Activated naive CD4-positive, alpha-beta T cell treated with anti-CD3 and anti-CD28 coated beads, Interleukin-2, amount 50 U/mL, for 72 hours (primary cell): ENCODE measurements around the gene SLC28A1. TPM values are rescaled to one million over a fixed set of nuclear protein-coding genes. Genes with fewer than 3 reads are reported as not detected.
A peak's percentile ranks its signal among the peaks of the same experiment; 100 is the strongest.

ENCODE experiments used
- ATAC-seq, 2 donors: fragments of 150-1000 bp; cut with Tn5 transposase; 2 replicates each; pipeline ENCODE4 v1.10.0; 2021; ENCODE audit warnings: mild to moderate bottlenecking in 2 of 2, moderate library complexity in 2 of 2
- DNase-seq, 2 donors: peaks; one replicate each; pipeline ENCODE4 v3.0.0; 2021 to 2022; ENCODE audit warnings: low spot score in 2 of 2
- H3K27ac Mint-ChIP-seq, 2 donors: one replicate each; pipeline ENCODE4 v1.8.0; 2022; ENCODE audit warnings: mild to moderate bottlenecking in 2 of 2, mixed read lengths in 2 of 2
- H3K36me3 Mint-ChIP-seq, 2 donors: one replicate each; pipeline ENCODE4 v1.8.0; 2022; ENCODE audit warnings: mixed read lengths in 2 of 2
- H3K9me3 Mint-ChIP-seq, 2 donors: one replicate each; pipeline ENCODE4 v1.8.0; 2022; ENCODE audit warnings: mixed read lengths in 2 of 2
- total RNA-seq, 2 donors: library from RNA; stranded (reverse); gene quantifications; one replicate each; pipeline ENCODE4 v1.2.3, GENCODE V29; 2022

SLC28A1 gene
- total RNA-seq, 2 donors from 2014 or later: 0.30 TPM; not detected in 1

DNA sequence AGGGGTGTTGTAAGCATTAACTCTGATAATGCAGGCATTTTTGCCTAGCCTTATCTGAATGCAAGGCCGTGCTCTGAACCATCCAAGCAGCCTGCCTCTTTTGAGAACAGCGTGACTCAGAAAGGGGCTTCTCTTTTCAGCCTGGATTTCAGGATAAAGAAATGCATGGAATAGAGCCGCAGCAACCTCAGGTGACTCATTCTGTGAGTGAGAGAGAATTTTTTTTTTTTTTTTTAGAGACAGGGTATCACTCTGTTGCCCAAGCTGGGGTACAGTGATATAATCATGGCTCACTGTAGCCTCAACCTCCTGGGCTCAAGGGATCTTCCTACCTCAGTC lies 76.6 kb downstream of the SLC28A1 start:
- H3K36me3 Mint-ChIP-seq: no peaks in the 10 kb centered on the region
- ATAC-seq: no peak
- no peaks in the 10 kb centered on the region for H3K9me3 Mint-ChIP-seq
- no peak for DNase-seq
- no peak overlapping the region for H3K27ac Mint-ChIP-seq

DNA sequence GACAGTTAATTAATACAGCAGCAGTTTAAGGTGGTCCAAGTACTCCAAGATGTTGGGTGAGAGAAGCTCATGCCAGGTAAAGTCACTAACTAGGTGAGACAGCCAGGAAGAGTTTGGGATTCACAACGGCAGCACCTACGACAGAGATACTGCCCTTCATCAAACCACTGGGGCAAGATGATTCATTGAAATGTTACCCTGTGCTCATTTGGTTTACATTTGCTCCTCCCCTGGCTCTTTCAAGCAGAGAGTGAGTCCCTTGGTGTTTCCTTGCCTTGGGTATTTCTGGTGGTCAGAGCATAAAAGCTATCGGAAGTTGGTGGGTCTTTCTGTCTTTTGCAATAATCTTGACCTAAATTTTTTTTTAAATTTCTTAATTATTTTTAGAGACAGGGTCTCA lies 77.2 kb downstream of the SLC28A1 start:
- ATAC-seq (no peak), DNase-seq (no peak)
- Mint-ChIP-seq H3K9me3 (no peaks in the 10 kb centered on the region), H3K36me3 (no peaks in the 10 kb centered on the region), H3K27ac (no peak overlapping the region)

DNA sequence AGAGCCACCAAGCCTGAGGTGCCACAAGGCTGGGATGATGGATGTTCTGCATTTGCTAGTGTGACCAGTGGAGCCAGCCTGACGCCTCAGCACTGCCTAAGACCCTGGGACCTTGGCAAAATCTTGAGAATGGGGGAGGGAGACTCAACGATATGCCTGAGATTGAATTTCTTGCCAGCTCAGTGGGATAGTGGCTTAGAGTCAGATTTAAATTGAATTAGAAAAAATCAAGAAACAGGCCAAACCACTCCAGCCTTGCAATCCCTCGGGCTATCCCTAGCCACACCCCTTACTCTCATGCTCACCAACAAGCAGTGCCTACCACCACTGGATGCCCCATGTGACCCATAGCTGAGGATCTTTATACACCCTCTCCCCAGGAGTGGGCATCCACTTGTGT lies 78.5 kb downstream of the SLC28A1 start:
- DNase-seq: no peak
- Mint-ChIP-seq H3K27ac (no peak overlapping the region), H3K9me3 (no peaks in the 10 kb centered on the region), H3K36me3 (no peaks in the 10 kb centered on the region)
- ATAC-seq: no peak

DNA sequence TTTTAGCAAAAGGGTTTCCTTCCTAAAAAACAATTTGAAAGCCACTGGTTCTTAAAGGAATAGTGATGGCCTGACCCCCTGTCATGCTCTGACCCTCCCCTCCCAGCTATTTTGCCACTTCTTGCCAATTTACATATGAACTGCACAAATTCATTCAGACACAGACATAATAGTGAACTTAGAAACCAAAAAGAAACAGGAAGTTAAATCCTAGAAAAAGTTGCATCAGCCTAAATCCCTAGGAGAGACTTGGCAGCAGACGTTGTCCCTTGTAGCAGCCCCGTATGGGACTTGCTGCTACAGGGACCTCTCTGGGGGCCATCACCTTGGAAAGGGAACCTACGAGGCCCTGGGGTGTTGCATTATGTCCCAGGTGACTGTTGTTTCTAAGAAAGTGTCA lies 82.9 kb downstream of the SLC28A1 start:
- no peak overlapping the region for H3K27ac Mint-ChIP-seq
- no peaks in the 10 kb centered on the region for H3K9me3 Mint-ChIP-seq
- no peaks in the 10 kb centered on the region for H3K36me3 Mint-ChIP-seq
- ATAC-seq (no peak), DNase-seq (peak in 1 of 2 donors; percentile 21)

DNA sequence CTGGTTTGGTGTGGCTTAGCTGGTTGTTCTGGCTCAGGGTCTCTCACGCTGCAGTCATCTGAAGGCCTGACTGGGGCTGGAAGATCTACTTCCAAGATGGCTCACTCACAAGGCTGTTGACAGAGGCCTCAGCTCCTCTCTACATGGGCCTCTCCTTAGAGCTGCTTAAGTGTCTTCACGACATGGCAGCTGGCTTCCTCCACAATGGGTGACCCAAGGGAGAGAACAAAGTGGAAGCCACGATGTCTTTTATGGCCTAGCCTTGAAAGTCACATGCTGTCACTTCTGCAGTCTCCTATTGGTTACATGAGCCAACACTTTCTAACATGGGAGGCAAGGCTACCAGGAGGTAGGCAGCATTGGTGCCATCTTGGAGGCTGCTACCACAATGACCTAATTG lies 83.8 kb downstream of the SLC28A1 start:
- no peak for ATAC-seq
- H3K27ac Mint-ChIP-seq: no peak overlapping the region
- no peaks in the 10 kb centered on the region for H3K9me3 Mint-ChIP-seq
- no peaks in the 10 kb centered on the region for H3K36me3 Mint-ChIP-seq
- DNase-seq: peak in 1 of 2 donors; percentile 6

DNA sequence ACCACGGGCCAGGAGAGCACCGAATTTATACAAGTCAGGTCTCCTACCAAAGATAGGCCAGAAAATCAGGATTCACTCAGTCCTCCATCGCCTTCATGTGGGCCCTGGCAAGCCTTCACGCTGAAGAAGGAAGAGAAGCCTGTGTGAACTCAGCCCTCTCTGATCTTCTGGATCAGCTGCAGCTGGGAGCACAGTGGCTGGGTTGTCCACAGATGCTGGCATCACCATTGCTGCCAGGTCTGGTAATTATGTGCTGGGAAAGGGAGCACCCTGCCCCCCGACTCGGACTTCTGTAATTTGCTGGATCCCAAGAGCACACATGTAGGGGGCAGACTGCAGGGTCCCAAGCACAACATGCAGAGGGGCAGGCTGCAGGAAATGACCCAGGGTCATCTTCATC lies 84.8 kb downstream of the SLC28A1 start:
- H3K9me3 Mint-ChIP-seq: no peaks in the 10 kb centered on the region

DNA sequence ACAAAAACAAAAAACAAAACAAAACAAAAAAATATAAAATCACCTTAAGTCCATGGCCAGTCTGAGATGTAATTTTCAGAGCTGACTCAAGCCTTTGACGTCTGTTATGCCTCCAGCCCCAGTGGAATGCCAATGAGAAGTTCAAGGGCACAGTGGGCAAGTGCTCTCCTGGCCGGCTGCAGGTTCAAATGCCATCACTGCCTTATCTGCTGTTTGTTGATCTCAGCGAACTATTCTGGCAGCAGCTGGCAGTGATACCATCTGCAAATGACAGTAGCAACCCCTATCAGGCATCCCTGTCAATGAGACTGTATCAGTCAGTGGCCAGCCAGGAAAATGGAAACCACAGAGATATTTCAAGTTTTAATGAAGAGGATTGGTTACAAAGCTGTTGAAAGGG lies 86.4 kb downstream of the SLC28A1 start:
- no peak for DNase-seq
- H3K36me3 Mint-ChIP-seq: no peaks in the 10 kb centered on the region
- no peak for ATAC-seq
- no peak overlapping the region for H3K27ac Mint-ChIP-seq
- no peaks in the 10 kb centered on the region for H3K9me3 Mint-ChIP-seq

More for the DNA sequence above, 84.8 kb downstream of the SLC28A1 start:
- peak overlapping the region in 1 of 2 donors; percentile 19 for H3K27ac Mint-ChIP-seq
- ATAC-seq (no peak), DNase-seq (peak in 1 of 2 donors; percentile 9)
- no peaks in the 10 kb centered on the region for H3K36me3 Mint-ChIP-seq

DNA sequence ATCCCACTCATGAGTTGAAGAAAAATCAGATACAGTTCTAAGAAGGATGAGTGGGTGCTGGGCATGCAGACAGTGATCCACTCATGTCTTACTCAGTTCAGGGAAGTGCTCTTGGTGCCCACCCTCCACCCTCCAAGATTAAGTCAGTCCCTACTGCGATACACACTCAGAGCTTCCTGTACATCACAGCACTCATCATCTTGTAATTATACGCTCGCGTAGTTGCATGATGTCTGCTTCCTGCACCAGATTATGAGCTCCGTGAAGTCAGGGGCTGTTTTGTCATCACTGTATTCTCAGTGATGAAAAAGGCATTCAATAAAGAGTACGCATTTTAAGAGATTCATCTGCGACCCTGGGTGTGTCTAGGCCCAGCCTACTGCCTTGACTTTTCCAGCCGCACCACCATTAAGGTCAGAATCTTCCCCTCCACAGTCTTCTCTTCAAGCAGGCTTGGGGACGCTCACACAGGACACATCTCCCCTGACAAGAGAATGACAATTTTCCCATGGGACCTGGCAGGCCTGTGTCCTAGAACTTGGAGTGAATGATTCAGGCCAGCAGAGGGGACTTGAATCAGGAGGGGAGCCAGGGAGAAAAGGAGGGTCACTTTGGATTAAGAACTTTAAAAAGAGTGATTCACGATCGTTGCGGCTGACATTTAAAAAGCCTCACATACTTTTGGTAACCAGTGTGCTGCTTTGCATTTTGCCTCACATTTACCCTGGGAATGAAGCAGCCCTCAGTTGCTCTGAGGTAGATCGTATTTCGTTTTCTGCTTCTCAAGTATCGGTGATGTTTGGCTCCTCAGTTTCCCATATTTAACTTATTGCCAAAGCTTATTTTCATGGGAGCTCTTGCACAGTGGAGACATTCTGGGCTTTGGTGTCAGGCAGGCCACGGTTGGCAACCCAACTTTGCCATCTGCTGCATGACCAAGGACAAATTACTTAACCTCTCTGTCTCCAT lies 89.3 kb downstream of the SLC28A1 start:
- DNase-seq (no peak), ATAC-seq (no peak)
- Mint-ChIP-seq H3K36me3 (no peaks in the 10 kb centered on the region), H3K27ac (no peak overlapping the region), H3K9me3 (no peaks in the 10 kb centered on the region)

DNA sequence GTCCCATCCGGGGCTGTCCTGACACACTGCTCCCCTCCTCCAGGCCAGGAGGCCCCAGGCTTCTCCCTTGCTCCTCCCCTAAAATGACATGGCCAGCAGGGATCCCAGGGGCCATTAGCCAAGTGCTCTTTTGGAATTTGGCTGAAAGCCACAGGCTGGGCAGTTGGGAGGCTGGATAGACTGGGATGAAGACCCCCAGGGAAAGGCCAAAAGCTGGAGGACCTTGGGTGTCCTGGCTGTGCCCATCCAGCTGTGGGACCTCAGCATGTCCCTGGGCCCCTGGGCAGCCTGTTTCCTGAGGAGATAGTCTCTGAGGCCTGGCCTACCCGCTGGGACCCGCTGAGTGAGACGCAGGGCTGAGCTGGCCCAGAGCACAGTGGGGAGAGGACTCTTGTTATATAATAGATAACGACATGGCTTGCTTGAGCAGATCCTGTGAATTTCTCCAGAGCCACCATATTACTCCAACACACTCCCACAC lies 91.4 kb downstream of the SLC28A1 start:
- no peaks in the 10 kb centered on the region for H3K9me3 Mint-ChIP-seq
- H3K36me3 Mint-ChIP-seq: no peaks in the 10 kb centered on the region
- ATAC-seq (no peak), DNase-seq (no peak)
- H3K27ac Mint-ChIP-seq: peak overlapping the region in 1 of 2 donors; percentile 35

DNA sequence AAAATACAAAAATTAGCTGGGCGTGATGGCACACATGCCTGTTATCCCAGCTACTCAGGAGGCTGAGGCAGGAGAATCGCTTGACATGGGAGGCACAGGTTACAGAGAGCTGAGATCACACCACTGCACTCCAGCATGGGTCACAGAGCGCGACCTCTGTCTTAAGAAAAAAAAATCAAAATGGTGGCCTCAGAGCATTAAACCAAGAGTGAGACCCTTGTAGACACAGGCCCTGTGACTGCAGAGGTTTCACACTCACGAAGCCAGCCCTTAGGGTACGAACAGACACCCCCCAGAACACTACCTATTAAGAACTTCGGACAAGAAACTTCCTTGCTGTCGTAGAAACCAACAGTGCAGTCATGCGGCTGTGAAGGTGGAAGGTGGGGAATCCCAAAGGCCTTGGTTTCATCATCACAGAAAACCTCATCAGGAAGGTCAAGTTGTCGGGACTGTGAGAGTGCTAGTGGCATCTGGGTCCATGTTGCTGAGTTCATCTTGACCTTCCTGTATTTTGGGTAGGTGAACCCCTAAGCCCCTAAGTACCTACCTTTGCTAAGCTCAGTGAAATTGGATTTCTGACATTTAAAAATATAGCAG lies 92.4 kb downstream of the SLC28A1 start:
- no peaks in the 10 kb centered on the region for H3K36me3 Mint-ChIP-seq
- no peak overlapping the region for H3K27ac Mint-ChIP-seq
- no peak for ATAC-seq
- H3K9me3 Mint-ChIP-seq: no peaks in the 10 kb centered on the region
- DNase-seq: no peak

DNA sequence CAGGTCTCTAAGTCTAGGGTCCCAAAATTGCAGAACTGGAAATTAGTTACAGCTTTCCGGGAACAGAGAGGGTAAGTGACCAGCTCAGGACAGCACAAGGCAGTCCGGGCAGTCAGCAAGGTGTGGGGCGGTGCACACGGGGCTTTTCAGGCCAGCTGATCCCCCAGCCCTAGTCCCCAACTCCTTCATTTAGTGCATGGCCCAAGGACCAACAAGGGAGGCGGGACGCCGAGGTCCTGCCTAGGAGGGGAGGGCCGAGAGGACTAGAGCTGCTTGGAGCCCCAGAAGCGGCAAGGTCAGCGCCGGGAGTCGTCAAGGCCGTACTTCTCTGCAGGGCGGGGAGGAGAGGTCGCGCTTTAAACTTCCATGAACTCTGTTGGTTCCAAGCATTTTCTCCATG lies 95.2 kb downstream of the SLC28A1 start:
- ATAC-seq: no peak
- no peak for DNase-seq
- peak overlapping the region in 1 of 2 donors; percentile 89 for H3K27ac Mint-ChIP-seq
- peaks cover 0 to 6% of the 10 kb centered on the region in 2 donors for H3K36me3 Mint-ChIP-seq
- H3K9me3 Mint-ChIP-seq: no peaks in the 10 kb centered on the region

DNA sequence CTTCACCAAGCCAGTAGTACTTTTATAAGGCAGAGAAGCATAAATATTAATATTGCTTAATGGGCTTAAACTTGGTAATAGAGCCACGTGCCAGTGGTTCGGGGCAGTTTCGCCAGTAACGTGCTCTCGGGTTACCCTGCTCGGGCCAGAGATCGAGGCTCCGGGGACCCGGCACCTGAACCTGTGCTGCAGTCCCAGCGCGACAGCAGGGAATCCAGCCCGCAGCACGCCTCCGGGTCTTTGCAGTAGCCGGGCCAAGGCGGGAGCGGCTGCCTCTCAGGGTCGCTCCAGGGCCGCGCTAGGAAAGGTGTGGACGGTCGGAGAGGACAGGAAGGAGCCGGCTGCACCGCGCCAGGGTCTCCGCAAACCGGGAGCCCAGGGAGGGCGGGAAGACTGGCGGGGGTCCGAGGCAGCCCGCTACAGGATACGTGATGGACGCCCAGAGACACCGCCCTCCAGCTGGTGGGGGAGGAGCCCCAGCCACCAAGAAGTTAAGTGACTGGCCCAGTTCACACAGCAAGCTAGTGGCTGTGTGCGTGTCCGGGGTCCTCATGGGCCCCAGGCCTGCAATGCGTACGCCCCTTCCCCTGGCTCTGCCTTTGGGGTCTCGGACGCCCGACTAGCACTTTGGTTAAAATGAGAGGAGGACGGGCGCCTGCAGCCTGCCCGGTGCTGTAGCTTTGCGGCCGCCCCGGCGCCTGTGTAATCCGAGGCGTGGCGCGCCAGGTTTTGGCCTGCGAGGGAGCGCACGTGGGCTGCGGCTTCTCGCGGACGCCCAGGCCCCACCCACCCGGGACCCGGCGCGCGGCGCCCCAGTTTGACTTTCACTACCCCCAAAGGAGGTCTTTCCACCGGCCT lies 96.0 kb downstream of the SLC28A1 start:
- H3K27ac Mint-ChIP-seq: peak overlapping the region; percentile 89 to 96
- ATAC-seq (peak; percentile 67 to 80), DNase-seq (peak; percentile 79 to 86)
- H3K36me3 Mint-ChIP-seq: peaks cover 0 to 6% of the 10 kb centered on the region in 2 donors
- no peaks in the 10 kb centered on the region for H3K9me3 Mint-ChIP-seq

DNA sequence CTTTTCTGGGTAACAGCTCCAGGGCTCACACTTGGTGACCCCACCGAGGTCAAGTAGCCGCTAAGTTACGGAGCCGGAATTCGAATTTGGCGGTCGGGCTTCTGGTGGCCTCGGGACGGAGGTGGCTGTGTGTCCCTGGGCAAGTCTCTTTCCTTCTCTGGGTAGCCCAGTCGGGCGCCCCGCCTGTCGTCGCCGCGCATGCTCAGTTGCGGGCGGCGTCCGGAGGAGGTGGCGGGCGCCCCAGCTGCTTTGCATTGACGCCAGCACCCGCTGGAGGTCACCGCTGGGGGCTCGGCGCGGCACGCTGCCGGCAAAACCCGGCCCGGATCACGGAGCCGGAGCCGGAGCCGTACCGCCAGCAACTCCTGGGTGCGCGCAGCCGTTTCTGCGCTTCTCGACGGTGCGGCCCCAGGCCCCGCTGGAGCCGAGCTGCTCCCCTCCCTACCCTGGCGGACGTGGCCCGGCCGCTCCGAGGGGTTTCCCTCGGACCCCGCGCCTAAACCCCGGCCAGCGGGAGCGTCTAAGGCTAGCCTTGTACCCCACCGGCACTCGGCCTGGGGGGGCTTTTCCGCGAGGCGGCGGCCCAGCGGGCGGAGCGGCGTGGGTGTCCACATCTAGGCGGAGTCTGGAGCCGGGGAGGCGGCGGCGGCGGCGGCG lies 96.7 kb downstream of the SLC28A1 start:
- peak; percentile 77 to 83 for ATAC-seq
- Mint-ChIP-seq H3K36me3 (peaks cover 0 to 6% of the 10 kb centered on the region in 2 donors), H3K9me3 (no peaks in the 10 kb centered on the region)

DNA sequence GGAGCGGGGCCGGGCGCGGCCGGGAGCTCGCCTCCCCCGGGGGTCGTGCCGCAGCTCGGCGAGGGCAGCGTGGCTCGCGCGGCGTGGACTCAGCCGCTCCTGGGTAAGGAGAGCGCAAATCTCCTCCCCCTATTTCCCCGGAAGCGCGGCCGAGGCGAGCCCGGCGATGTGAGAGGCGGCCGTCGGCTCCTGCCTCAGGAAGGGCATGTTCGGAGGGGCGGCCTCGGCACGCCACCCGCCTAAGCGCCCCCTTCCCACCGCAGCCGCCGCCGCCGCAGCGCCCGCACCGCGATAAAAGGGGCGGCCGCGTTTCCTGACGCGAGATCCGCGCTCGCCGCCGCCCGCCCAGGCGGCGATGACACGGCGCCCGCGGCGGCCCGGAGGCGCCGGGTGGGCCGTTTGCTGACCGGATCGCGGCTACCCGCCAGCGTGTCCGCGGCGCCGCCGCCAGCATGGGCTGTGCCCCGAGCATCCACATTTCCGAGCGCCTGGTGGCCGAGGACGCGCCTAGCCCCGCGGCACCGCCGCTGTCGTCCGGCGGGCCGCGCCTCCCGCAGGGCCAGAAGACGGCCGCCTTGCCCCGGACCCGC lies 97.3 kb downstream of the SLC28A1 start, which contains the start of gene PDE8A:
Gene PDE8A (plus strand): TSS at position 146 of the 590 bp plus-strand sequence. CDS start 307 bp downstream, at position 453.
- H3K9me3 Mint-ChIP-seq: no peaks in the 10 kb centered on the region
- DNase-seq (peak in 1 of 2 donors; percentile 49), ATAC-seq (peak; percentile 14 to 30)
- peaks cover 0 to 6% of the 10 kb centered on the region in 2 donors for H3K36me3 Mint-ChIP-seq
- peak within 1 kb of the TSS; percentile 90 to 96 for H3K27ac Mint-ChIP-seq

More for the DNA sequence above, 96.7 kb downstream of the SLC28A1 start:
- DNase-seq: peak; percentile 97 to 99
- H3K27ac Mint-ChIP-seq: peak overlapping the region; percentile 89 to 96

DNA sequence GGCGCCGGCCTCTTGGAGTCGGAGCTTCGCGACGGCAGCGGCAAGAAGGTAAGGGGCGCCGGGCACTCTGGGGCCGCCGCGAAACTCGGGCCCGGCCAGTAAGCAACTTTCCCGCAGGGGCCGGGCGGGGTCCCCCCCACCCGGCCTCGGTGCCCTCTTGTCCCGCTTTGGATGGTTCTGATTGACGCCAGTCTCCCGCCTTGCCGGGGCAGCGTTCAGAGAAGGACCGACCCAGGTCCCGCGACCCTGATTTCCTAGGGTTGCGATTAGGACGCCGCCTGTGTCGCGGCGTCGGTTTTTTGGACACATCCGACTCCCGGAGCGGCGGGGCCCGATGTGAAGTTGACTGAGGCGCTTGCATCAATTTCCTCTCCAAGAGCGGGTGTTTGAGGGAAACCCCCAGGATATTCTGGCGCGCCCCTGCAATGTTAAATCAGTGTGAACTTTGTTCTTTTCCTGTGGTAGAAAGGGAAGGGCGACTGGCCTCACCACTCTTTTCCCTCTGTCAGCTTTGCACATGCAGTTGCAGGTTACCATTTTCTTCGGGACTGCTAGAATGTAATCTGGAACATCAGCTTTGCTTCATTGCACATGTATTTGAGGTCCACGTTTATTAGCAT lies 97.9 kb downstream of the SLC28A1 start:
- H3K27ac Mint-ChIP-seq: peak overlapping the region; percentile 90 to 91
- ATAC-seq: peak in 1 of 2 donors; percentile 28
- H3K9me3 Mint-ChIP-seq: no peaks in the 10 kb centered on the region
- DNase-seq: peak; percentile 57 to 79
- H3K36me3 Mint-ChIP-seq: peaks cover 0 to 6% of the 10 kb centered on the region in 2 donors
